ENCODE results near the gene KRT32. TPM values are rescaled to one million over a fixed set of nuclear protein-coding genes. Genes with fewer than 3 reads are reported as not detected.

KRT32 gene
- total and polyA plus RNA-seq, 4 donors = not detected

- Histone ChIP-seq H3K9me3 (ENCODE audit: control insufficient read depth in 4 of 4, insufficient read depth in 3 of 4, low read length in 3 of 4) (no peaks in the 10 kb centered on the region), H3K9ac (ENCODE audit: insufficient read depth in 1 of 2, low read length in 2 of 2) (no peak overlapping the region), H3K27me3 (ENCODE audit: control insufficient read depth in 3 of 3, insufficient read depth in 3 of 3, low read length in 2 of 3) (no peaks in the 10 kb centered on the region), H3K4me3 (no peak overlapping the region), H3K27ac (ENCODE audit: low read depth in 1 of 2, low read length in 1 of 2) (no peak overlapping the region), H3K4me1 (ENCODE audit: control insufficient read depth in 5 of 5, insufficient read depth in 5 of 5, low read length in 5 of 5) (no peaks in the 10 kb centered on the region), H3K36me3 (ENCODE audit: control insufficient read depth in 4 of 4, insufficient read depth in 4 of 4, low read length in 4 of 4) (no peaks in the 10 kb centered on the region)
- TF ChIP-seq CTCF (IDR thresholded peaks at IDR 0.05; ENCODE audit: control extremely low read depth, extremely low read depth) = no peak
- ATAC-seq (ENCODE audit: insufficient read depth, low FRiP score) (no peak), DNase-seq (no peak)
- 86 to 92% methylated on average over 22 of the region's 22 CpGs for WGBS, 2 donors
Observed at GRCh38 chr17:41476866-41477815, 10.0 kb upstream of the KRT32 start.

- H3K27me3 ChIP-seq (ENCODE audit: control insufficient read depth in 3 of 3, insufficient read depth in 3 of 3, low read length in 2 of 3) = no peaks in the 10 kb centered on the region
- H3K4me3 ChIP-seq = no peak overlapping the region
- no peaks in the 10 kb centered on the region for H3K36me3 ChIP-seq (ENCODE audit: control insufficient read depth in 4 of 4, insufficient read depth in 4 of 4, low read length in 4 of 4)
- no peak for ATAC-seq (ENCODE audit: insufficient read depth, low FRiP score)
- no peak for DNase-seq
- no peaks in the 10 kb centered on the region for H3K4me1 ChIP-seq (ENCODE audit: control insufficient read depth in 5 of 5, insufficient read depth in 5 of 5, low read length in 5 of 5)
- H3K9me3 ChIP-seq (ENCODE audit: control insufficient read depth in 4 of 4, insufficient read depth in 3 of 4, low read length in 3 of 4) = peaks cover 0 to 4% (median 2%) of the 10 kb centered on the region in 4 donors
- TF ChIP-seq CTCF (IDR thresholded peaks at IDR 0.05; ENCODE audit: control extremely low read depth, extremely low read depth) = no peak
- H3K9ac ChIP-seq (ENCODE audit: insufficient read depth in 1 of 2, low read length in 2 of 2) = no peak overlapping the region
- no peak overlapping the region for H3K27ac ChIP-seq (ENCODE audit: low read depth in 1 of 2, low read length in 1 of 2)
- WGBS, 2 donors = 93% methylated on average over 4 of the region's 4 CpGs
Observed at GRCh38 chr17:41475421-41475820, 8.2 kb upstream of the KRT32 start.

- Histone ChIP-seq H3K27me3 (ENCODE audit: control insufficient read depth in 3 of 3, insufficient read depth in 3 of 3, low read length in 2 of 3) (no peaks in the 10 kb centered on the region), H3K4me3 (no peak overlapping the region), H3K9me3 (ENCODE audit: control insufficient read depth in 4 of 4, insufficient read depth in 3 of 4, low read length in 3 of 4) (peaks cover 0 to 4% (median 2%) of the 10 kb centered on the region in 4 donors), H3K9ac (ENCODE audit: insufficient read depth in 1 of 2, low read length in 2 of 2) (no peak overlapping the region), H3K36me3 (ENCODE audit: control insufficient read depth in 4 of 4, insufficient read depth in 4 of 4, low read length in 4 of 4) (no peaks in the 10 kb centered on the region), H3K4me1 (ENCODE audit: control insufficient read depth in 5 of 5, insufficient read depth in 5 of 5, low read length in 5 of 5) (no peaks in the 10 kb centered on the region), H3K27ac (ENCODE audit: low read depth in 1 of 2, low read length in 1 of 2) (no peak overlapping the region)
- 75 to 79% methylated on average over 8 of the region's 8 CpGs for WGBS, 2 donors
- DNase-seq (no peak), ATAC-seq (ENCODE audit: insufficient read depth, low FRiP score) (no peak)
- no peak for TF ChIP-seq CTCF (IDR thresholded peaks at IDR 0.05; ENCODE audit: control extremely low read depth, extremely low read depth)
Observed at GRCh38 chr17:41474863-41475262, 7.7 kb upstream of the KRT32 start.
